GM12864 (cell line): Measurements from ENCODE around the gene BTN1A1.

Source experiments
- DNase-seq: peaks from one replicate; pipeline ENCODE4 v3.0.0-alpha.2; 2011; ENCODE audit warnings: low read depth
- H3K4me3 ChIP-seq: 2 replicates; pipeline ENCODE4 v1.5.1; 2011; ENCODE audit warnings: mild to moderate bottlenecking, low read depth, low read length, control low read depth
- CTCF ChIP-seq: IDR thresholded peaks from 2 replicates; pipeline ENCODE4 v1.5.1; 2011; ENCODE audit warnings: low read depth, mild to moderate bottlenecking, moderate library complexity, low read length, control low read depth, inconsistent platforms; ENCODE audit errors: missing control alignments

Gene BTN1A1

DNA sequence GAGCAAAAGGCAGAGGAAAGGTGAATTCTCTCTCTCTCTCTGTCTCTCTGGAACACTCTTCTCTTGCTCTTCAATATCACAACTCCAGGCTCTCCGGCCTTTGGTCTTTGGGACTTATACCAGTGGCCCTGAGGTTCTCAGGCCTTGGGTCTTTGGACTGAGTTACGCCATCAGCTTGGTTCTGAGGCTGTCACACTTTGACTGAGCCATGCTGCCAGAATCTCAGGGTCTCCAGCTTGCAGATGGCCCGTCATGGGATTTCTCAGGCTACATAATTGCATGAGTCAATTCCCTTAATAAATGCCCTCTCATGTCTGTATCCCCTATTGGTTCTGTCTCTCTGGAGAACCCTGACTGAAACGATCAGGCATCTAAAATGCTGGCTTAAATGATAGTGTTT is 29.5 kb upstream of the BTN1A1 start:
- no peak overlapping the region for H3K4me3 ChIP-seq
- TF ChIP-seq CTCF = no peak
- DNase-seq = no peak

DNA sequence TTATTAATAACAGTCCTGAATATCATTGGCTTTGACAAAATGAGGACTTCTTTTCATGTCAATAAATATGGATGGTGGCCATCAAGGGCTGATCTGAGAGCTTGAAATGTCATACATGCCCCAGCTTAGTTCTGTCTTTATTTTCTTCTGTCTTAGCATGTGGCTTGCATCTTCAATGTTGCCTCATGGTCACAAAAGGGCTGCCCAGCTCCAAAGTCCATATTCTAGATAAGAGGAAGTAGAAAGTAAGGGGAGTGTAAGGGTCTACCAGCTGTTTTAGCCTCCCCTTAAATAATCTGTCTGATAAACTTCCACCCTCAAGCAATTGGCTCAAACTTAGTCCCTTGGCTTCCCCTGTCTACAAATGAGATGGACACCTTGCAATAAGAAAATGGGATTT is 28.1 kb upstream of the BTN1A1 start:
- no peak for DNase-seq
- no peak overlapping the region for H3K4me3 ChIP-seq
- TF ChIP-seq CTCF = no peak

GRCh38 chr6:26472549-26473290 is 27.4 kb upstream of the BTN1A1 start:
- H3K4me3 ChIP-seq = no peak overlapping the region
- no peak for DNase-seq
- no peak for TF ChIP-seq CTCF

GRCh38 chr6:26473429-26473757 is 26.7 kb upstream of the BTN1A1 start:
- DNase-seq = no peak
- TF ChIP-seq CTCF = no peak
- peak overlapping the region; percentile 71; the same call in 1 of the 2 replicates for H3K4me3 ChIP-seq

- TF ChIP-seq CTCF = no peak
- H3K4me3 ChIP-seq = peak overlapping the region; percentile 71
- DNase-seq = peak; percentile 97
These were observed 26.2 kb upstream of the BTN1A1 start for GRCh38 chr6:26473758-26474438.

GRCh38 chr6:26474439-26474881 is 25.6 kb upstream of the BTN1A1 start:
- no peak for TF ChIP-seq CTCF
- H3K4me3 ChIP-seq = peak overlapping the region; percentile 71
- DNase-seq = no peak
